ENCODE data around the gene DLG5.

Gene DLG5

DNA sequence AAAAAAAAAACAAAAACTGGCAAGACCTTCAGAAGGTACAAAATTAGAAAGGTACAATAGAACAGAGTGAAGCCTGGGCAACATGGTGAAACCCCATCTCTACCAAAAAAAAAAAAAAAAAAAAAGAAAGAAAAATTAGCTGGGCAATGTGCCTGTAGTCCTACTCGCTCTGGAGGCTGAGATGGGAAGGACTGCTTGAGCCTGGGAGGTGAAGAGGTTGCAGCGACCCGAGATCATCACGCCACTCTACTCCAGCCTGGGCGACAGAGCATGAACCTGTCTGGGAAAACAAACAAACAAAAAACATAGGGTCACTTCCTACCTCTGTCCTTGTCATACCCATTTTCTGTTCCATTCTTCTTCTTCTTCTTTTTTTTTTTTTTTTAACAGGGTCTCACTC lies 45.6 kb upstream of the DLG5 start:
- H3K4me3 ChIP-seq (ENCODE audit: low read depth, low read length), result no peak overlapping the region
- no peak overlapping the region for H2BK5ac ChIP-seq (ENCODE audit: low read depth, low read length, poor library complexity)
- H2BK12ac ChIP-seq (ENCODE audit: low read length), result peak overlapping the region; percentile 65
- no peak overlapping the region for H3K4ac ChIP-seq (ENCODE audit: low read depth, low read length)
- no peak overlapping the region for H2BK120ac ChIP-seq (ENCODE audit: insufficient read depth, low read length, poor library complexity)
- H4K91ac ChIP-seq (ENCODE audit: low read depth, low read length), result peak overlapping the region; percentile 51
- no peak overlapping the region for H3K14ac ChIP-seq (ENCODE audit: low read length)
- H3K18ac ChIP-seq (ENCODE audit: low read length), result no peak overlapping the region
- no peak overlapping the region for H4K12ac ChIP-seq (ENCODE audit: low read depth, low read length)
- H3K9ac ChIP-seq (ENCODE audit: low read length), result no peak overlapping the region
- H3K79me2 ChIP-seq (ENCODE audit: control insufficient read depth, insufficient read depth, low read length, poor library complexity), result no peaks in the 10 kb centered on the region
- H3K27ac ChIP-seq (ENCODE audit: low read depth, low read length), result no peak overlapping the region
- peaks cover 6% of the 10 kb centered on the region for H3K79me1 ChIP-seq (ENCODE audit: low read length)
- H4K8ac ChIP-seq (ENCODE audit: low read depth, low read length), result no peak overlapping the region
- no CpG with 5 or more reads among the region's 5 CpGs for WGBS (ENCODE audit: extremely low coverage, insufficient coverage, insufficient read length)
- H3K27me3 ChIP-seq (ENCODE audit: insufficient read depth, low read length), result no peaks in the 10 kb centered on the region
- no peak for DNase-seq
- H2AFZ ChIP-seq (ENCODE audit: insufficient read depth, low read length, poor library complexity), result no peak overlapping the region
- peaks cover 5 to 11% of the 10 kb centered on the region in 2 experiments for H3K36me3 ChIP-seq (ENCODE audit: control insufficient read depth in 1 of 2, insufficient read depth in 2 of 2, low read length in 2 of 2)
- peak overlapping the region; percentile 76 for H2AK5ac ChIP-seq (ENCODE audit: low read length)
- H3K23ac ChIP-seq (ENCODE audit: low read length), result no peak overlapping the region
- H3K4me2 ChIP-seq (ENCODE audit: low read length), result no peak overlapping the region
- H3K4me1 ChIP-seq (ENCODE audit: control insufficient read depth in 1 of 2, insufficient read depth in 2 of 2, low read length in 2 of 2), result peaks cover 11 to 12% of the 10 kb centered on the region in 2 experiments
- H3K9me3 ChIP-seq (ENCODE audit: insufficient read depth, low read depth, low read length), result no peaks in the 10 kb centered on the region

DNA sequence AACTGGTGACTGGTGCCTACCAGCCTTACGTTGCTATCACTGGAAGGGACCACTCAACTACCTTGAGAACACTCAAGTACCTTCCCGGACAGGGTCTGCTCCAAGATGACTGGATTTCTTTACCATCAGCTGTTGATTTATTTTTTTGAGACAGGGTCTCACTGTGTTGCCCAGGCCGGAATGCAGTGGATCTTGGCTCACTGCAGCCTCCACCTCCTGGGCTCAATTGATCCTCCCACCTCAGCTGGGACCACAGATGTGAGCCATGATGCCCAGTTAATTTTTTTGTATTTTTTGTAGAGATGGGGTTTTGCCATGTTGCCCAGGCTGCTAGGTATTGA lies 45.2 kb upstream of the DLG5 start:
- H3K14ac ChIP-seq (ENCODE audit: low read length), result no peak overlapping the region

DNA sequence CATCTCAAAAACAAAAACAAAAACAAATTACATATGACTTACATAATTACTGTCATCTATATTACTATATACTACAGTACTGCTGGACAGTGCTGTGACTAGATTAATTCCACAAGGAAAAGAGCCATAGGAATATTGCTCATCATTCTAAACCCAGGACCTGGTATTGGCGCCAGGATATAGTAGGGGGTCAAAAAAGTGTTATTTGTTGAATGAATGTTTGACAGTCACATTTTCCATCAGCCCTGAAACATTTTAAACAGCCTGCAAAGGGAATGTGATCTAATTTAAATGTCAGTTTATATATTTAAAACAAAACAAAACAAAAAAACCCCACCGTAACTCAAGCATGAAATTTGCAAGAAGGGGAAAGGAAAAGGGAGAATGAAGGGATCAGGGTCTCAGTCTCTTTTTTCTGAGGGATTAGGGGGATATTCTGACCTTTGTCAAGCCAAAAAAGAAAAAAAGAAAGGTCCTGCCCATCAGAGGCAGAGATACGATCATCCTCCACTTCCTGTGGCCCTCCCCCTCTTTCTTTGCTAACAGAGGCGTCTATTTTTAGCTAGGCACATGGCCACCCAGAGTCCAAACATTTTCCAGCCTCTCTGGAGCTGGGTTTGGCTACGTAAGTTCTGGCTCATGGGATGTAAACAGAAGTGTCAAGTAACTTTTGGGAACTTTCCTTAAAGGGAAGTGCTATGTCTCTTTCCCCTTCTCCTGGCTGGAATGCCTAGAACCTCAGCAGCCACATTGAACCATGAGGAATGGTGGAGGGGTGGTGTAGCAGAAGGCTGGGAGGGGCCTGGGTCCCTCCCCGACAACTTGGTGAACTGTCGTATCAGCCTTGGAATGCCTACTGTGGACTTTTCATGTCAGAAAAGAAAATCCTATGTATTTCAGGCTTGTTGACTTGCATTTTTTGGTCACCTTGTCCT lies 44.6 kb upstream of the DLG5 start:
- Histone ChIP-seq H3K27ac (ENCODE audit: low read depth, low read length) (peak overlapping the region; percentile 70), H3K4me1 (ENCODE audit: control insufficient read depth in 1 of 2, insufficient read depth in 2 of 2, low read length in 2 of 2) (peaks cover 8% of the 10 kb centered on the region in 2 experiments), H3K23ac (ENCODE audit: low read length) (no peak overlapping the region), H2BK5ac (ENCODE audit: low read depth, low read length, poor library complexity) (peak overlapping the region; percentile 15), H3K27me3 (ENCODE audit: insufficient read depth, low read length) (no peaks in the 10 kb centered on the region), H4K8ac (ENCODE audit: low read depth, low read length) (no peak overlapping the region), H3K4me3 (ENCODE audit: low read depth, low read length) (no peak overlapping the region), H4K12ac (ENCODE audit: low read depth, low read length) (no peak overlapping the region), H3K79me1 (ENCODE audit: low read length) (peaks cover 6% of the 10 kb centered on the region), H3K9me3 (ENCODE audit: insufficient read depth, low read depth, low read length) (no peaks in the 10 kb centered on the region), H3K4me2 (ENCODE audit: low read length) (peak overlapping the region; percentile 45), H3K4ac (ENCODE audit: low read depth, low read length) (no peak overlapping the region), H2AFZ (ENCODE audit: insufficient read depth, low read length, poor library complexity) (no peak overlapping the region), H3K79me2 (ENCODE audit: control insufficient read depth, insufficient read depth, low read length, poor library complexity) (no peaks in the 10 kb centered on the region), H4K91ac (ENCODE audit: low read depth, low read length) (peak overlapping the region; percentile 48), H2AK5ac (ENCODE audit: low read length) (no peak overlapping the region), H3K36me3 (ENCODE audit: control insufficient read depth in 1 of 2, insufficient read depth in 2 of 2, low read length in 2 of 2) (peaks cover 0 to 7% of the 10 kb centered on the region in 2 experiments), H2BK12ac (ENCODE audit: low read length) (peak overlapping the region; percentile 29), H2BK120ac (ENCODE audit: insufficient read depth, low read length, poor library complexity) (peak overlapping the region; percentile 24), H3K9ac (ENCODE audit: low read length) (no peak overlapping the region), H3K18ac (ENCODE audit: low read length) (no peak overlapping the region), H3K14ac (ENCODE audit: low read length) (no peak overlapping the region)
- DNase-seq, result peak; percentile 27 to 36
- WGBS (ENCODE audit: extremely low coverage, insufficient coverage, insufficient read length), result no CpG with 5 or more reads among the region's 7 CpGs

More for the DNA sequence above, 45.2 kb upstream of the DLG5 start:
- Histone ChIP-seq H3K27ac (ENCODE audit: low read depth, low read length) (peak overlapping the region; percentile 70), H2BK12ac (ENCODE audit: low read length) (peak overlapping the region; percentile 29), H4K12ac (ENCODE audit: low read depth, low read length) (no peak overlapping the region), H3K4me2 (ENCODE audit: low read length) (peak overlapping the region; percentile 45), H3K4ac (ENCODE audit: low read depth, low read length) (no peak overlapping the region), H2BK120ac (ENCODE audit: insufficient read depth, low read length, poor library complexity) (peak overlapping the region; percentile 14), H2BK5ac (ENCODE audit: low read depth, low read length, poor library complexity) (peak overlapping the region; percentile 15), H4K8ac (ENCODE audit: low read depth, low read length) (no peak overlapping the region), H4K91ac (ENCODE audit: low read depth, low read length) (peak overlapping the region; percentile 48), H2AK5ac (ENCODE audit: low read length) (no peak overlapping the region), H2AFZ (ENCODE audit: insufficient read depth, low read length, poor library complexity) (no peak overlapping the region), H3K23ac (ENCODE audit: low read length) (no peak overlapping the region), H3K4me3 (ENCODE audit: low read depth, low read length) (no peak overlapping the region), H3K18ac (ENCODE audit: low read length) (no peak overlapping the region), H3K27me3 (ENCODE audit: insufficient read depth, low read length) (no peaks in the 10 kb centered on the region), H3K36me3 (ENCODE audit: control insufficient read depth in 1 of 2, insufficient read depth in 2 of 2, low read length in 2 of 2) (peaks cover 2 to 7% of the 10 kb centered on the region in 2 experiments), H3K79me1 (ENCODE audit: low read length) (peaks cover 6% of the 10 kb centered on the region), H3K79me2 (ENCODE audit: control insufficient read depth, insufficient read depth, low read length, poor library complexity) (no peaks in the 10 kb centered on the region), H3K9me3 (ENCODE audit: insufficient read depth, low read depth, low read length) (no peaks in the 10 kb centered on the region), H3K9ac (ENCODE audit: low read length) (no peak overlapping the region), H3K4me1 (ENCODE audit: control insufficient read depth in 1 of 2, insufficient read depth in 2 of 2, low read length in 2 of 2) (peaks cover 8 to 10% of the 10 kb centered on the region in 2 experiments)
- no CpG with 5 or more reads among the region's 3 CpGs for WGBS (ENCODE audit: extremely low coverage, insufficient coverage, insufficient read length)
- no peak for DNase-seq

DNA sequence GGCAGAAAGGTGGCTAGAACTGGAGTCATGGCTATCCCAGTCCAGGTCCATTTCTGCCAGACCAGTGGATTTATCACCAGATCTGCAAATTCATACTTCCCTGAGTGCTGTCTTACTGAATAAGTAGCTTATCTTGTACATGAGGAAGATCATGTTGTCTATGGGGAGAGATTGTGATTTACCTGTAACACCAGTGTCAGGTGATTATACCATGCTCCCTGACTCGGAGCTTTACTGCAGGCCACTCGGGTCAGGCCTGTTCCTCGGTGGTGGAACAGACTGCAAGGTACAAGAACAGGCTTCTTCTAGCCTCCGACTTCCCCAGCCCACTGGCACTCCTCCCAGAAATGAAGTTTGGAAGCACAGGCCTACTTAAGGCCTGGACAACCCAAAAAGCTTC lies 42.6 kb upstream of the DLG5 start:
- peak overlapping the region; percentile 22 for H4K91ac ChIP-seq (ENCODE audit: low read depth, low read length)
- no peak for DNase-seq
- no peak overlapping the region for H2BK120ac ChIP-seq (ENCODE audit: insufficient read depth, low read length, poor library complexity)
- no peak overlapping the region for H2AK5ac ChIP-seq (ENCODE audit: low read length)
- no peak overlapping the region for H3K4me2 ChIP-seq (ENCODE audit: low read length)
- H4K12ac ChIP-seq (ENCODE audit: low read depth, low read length), result no peak overlapping the region
- WGBS (ENCODE audit: extremely low coverage, insufficient coverage, insufficient read length), result no CpG with 5 or more reads among the region's 4 CpGs
- H3K4ac ChIP-seq (ENCODE audit: low read depth, low read length), result no peak overlapping the region
- H3K79me2 ChIP-seq (ENCODE audit: control insufficient read depth, insufficient read depth, low read length, poor library complexity), result no peaks in the 10 kb centered on the region
- H3K23ac ChIP-seq (ENCODE audit: low read length), result no peak overlapping the region
- H3K14ac ChIP-seq (ENCODE audit: low read length), result no peak overlapping the region
- no peak overlapping the region for H2AFZ ChIP-seq (ENCODE audit: insufficient read depth, low read length, poor library complexity)
- H3K9ac ChIP-seq (ENCODE audit: low read length), result no peak overlapping the region
- H2BK5ac ChIP-seq (ENCODE audit: low read depth, low read length, poor library complexity), result no peak overlapping the region
- H4K8ac ChIP-seq (ENCODE audit: low read depth, low read length), result no peak overlapping the region
- H3K36me3 ChIP-seq (ENCODE audit: control insufficient read depth in 1 of 2, insufficient read depth in 2 of 2, low read length in 2 of 2), result no peaks in the 10 kb centered on the region
- H3K79me1 ChIP-seq (ENCODE audit: low read length), result peaks cover 6% of the 10 kb centered on the region
- H3K4me1 ChIP-seq (ENCODE audit: control insufficient read depth in 1 of 2, insufficient read depth in 2 of 2, low read length in 2 of 2), result peaks cover 8% of the 10 kb centered on the region in 2 experiments
- H3K27me3 ChIP-seq (ENCODE audit: insufficient read depth, low read length), result no peaks in the 10 kb centered on the region
- H2BK12ac ChIP-seq (ENCODE audit: low read length), result peak overlapping the region; percentile 35
- no peak overlapping the region for H3K4me3 ChIP-seq (ENCODE audit: low read depth, low read length)
- H3K18ac ChIP-seq (ENCODE audit: low read length), result no peak overlapping the region
- H3K9me3 ChIP-seq (ENCODE audit: insufficient read depth, low read depth, low read length), result peaks cover under 1% of the 10 kb centered on the region
- no peak overlapping the region for H3K27ac ChIP-seq (ENCODE audit: low read depth, low read length)
